Suppressor macrophage treated with lipopolysaccharide for 1 hour (primary cell): ENCODE results near the gene DTD1.

Experiments used
- DNase-seq, 3 donors: peaks; one replicate each; pipeline ENCODE4 v3.0.0-alpha.2; 2020 to 2022

DTD1 gene

DNA sequence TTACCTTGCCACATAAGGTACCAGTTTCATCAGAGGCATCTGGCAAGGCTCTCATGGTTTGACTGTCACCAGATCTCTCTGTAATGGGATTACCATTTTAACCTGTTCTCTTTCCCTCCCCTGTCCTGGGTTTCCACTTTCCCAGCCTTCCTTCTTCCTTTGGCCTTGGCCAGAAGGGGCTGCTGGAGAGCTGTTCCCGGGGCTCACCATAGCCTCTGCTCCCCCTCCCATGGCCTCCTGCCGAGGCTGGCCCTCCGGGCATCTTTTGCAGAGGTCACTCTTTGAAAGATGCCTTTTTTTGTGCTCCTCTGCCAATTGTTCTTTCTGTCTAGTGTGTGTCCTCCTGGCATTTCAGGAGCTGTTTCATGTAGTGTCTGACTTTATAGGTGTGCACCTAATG lies 125.0 kb downstream of the DTD1 start:
- DNase-seq: no peak

DNA sequence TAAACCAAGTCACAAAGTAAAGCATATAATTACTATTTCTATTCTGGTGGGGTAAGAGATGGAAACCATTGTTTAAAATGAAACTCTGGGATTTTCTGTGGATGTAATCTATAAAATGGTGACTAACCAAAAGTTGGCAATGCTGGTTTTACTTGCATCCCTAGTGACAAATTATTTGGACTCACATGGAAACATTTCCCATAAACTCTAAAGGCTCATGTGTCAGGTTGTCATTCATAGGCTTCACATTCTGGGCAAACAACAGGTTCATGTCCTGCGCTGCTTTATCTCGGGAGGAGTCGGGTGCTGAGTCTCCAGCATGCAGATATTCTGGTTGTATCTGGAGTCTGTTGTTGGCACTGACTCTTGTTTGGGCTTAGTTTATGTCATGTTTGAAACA lies 127.7 kb downstream of the DTD1 start:
- no peak for DNase-seq

DNA sequence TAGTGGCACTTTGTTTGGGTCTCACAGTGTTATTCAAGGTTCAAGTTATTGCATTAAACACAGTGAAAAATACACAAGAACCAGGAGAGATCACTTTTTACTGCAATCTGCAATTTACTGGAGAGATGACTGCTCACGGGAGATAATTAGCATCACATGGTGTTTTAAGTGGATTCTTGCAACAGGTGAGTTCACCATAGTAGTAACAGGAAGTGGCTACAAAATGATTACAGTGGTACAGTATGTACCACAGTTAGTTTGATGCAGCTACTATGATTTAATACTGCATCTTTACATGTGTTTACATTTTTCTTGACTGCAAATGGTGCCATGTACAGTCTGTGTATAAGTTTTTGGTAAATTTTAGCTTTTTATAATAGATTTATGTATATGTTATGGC lies 129.2 kb downstream of the DTD1 start:
- DNase-seq: no peak

DNA sequence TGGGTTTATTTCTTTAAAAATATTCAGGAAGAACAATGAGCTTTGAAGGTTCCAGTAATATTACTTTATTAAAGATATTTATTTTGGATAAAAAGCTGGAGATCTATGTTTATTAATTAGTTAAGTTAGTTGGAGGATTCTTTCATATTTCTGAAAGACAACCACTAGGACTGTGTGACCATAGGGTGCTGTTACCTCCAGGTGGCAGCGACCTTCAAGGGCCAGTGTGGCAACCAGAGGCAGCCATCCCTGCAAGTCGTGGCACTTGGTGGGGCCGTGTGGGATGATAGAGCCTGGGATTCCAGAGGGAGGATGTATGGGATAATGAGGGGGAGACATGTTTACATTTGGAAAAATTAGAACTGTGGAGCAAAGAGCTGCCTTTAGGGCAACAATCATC lies 130.3 kb downstream of the DTD1 start:
- no peak for DNase-seq

- no peak for DNase-seq
Observed at GRCh38 chr20:18719426-18719825, 131.6 kb downstream of the DTD1 start.

GRCh38 chr20:18721551-18722115 lies 133.8 kb downstream of the DTD1 start:
- DNase-seq: no peak

- DNase-seq: no peak
Observed at GRCh38 chr20:18722371-18722770, 134.5 kb downstream of the DTD1 start.

- DNase-seq: no peak
Observed at GRCh38 chr20:18724077-18724476, 136.2 kb downstream of the DTD1 start.

- no peak for DNase-seq
Observed at GRCh38 chr20:18724788-18725464, 137.1 kb downstream of the DTD1 start.

DNA sequence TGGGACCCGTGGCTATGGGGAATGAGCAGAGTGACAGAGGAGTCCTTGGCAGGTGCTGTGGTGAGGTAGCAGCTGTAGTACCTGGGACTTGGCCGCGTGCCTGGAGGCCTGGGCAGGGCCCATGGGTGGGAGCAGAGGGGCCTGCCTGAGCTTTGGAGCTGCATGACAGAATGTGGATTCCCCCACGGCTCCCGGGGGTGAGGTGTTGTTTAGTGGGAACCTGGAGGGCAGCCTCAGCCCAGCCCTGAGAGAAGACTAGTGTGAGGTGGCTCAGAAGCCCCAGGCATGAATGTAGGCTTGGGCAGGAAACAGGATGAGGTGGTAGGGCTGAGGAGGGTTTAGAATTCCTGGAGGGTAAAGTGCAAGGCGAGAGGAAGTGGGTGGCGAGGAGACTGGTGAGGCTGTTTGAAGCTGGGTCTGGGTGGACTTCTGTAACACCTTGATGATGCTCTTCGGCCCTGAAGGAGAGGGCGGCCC lies 139.2 kb downstream of the DTD1 start:
- DNase-seq: no peak

DNA sequence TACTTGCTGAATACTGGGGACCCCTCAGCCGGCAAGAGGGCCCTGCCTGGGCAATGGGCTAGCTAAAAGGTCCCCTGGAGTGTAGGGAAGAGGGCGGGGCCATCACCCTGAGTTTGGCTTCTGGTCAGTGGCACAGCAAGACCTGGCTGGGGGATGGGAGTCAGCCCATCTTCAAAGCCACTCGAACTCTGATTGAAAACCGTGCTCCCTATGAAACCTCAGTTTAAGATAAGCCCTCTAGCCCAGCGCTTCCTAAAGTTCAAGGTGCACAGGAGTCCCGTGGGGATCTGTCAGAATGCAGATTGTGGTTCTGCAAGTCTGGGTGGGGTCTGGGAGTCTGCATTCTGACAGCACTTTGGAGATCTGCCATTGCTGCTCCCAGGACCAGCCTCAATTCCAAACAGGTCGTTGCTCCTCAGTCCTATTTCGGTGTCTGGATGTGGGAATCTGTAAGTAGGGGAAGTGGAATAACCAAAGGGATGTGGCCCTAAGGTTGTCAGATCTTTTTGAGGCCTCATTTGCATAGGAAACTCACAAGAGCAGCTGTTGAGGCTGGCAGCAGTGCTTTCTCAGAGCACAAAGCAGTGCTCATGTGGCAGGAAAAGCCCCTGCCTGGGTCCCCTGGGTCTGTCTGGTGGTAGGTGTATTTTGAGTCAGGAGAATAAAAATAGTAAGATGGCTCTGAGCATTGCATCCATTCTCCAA lies 140.5 kb downstream of the DTD1 start:
- DNase-seq: no peak

DNA sequence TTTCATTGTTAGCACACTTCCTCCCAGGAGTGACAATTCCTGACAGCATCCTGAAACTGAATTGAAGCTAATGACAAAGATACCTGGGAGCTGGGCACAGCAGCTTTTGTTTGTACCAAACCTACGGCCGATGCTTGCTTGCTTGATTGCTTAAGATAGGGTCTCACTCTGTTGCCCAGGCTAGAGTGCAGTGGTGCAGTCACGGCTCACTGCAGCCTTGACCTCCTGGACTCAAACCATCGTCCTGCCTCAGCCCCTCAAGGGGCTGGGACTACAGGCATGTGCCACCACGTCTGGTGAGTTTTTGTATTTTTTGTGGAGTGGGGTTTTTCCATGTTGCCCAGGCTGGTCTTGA lies 141.0 kb downstream of the DTD1 start:
- no peak for DNase-seq

GRCh38 chr20:18729231-18729825 lies 141.5 kb downstream of the DTD1 start:
- DNase-seq: no peak

DNA sequence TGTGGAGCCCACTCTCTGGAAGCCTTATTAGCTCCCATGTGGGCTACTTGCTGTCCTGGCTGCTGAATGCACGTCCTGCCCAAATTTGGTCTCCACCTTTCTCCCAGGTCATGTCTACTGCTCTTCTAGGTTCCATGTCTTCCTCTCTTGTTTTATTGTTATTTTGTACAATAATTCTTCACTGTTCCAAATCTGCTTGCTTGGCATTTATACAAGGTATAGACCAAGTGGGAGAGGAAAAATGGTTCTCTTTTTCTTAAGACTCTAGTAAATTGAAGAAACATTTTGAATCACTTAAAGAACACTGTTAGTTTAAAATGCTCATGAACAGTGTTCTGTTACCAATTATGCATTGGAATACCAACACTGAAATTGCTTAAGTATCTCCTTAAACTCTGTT lies 144.1 kb downstream of the DTD1 start:
- no peak for DNase-seq

- no peak for DNase-seq
Observed at GRCh38 chr20:18734525-18735189, 146.8 kb downstream of the DTD1 start.

GRCh38 chr20:18737140-18737539 lies 149.3 kb downstream of the DTD1 start:
- no peak for DNase-seq

GRCh38 chr20:18738055-18738454 lies 150.2 kb downstream of the DTD1 start:
- peak in 1 of 3 donors; percentile 11 for DNase-seq

DNA sequence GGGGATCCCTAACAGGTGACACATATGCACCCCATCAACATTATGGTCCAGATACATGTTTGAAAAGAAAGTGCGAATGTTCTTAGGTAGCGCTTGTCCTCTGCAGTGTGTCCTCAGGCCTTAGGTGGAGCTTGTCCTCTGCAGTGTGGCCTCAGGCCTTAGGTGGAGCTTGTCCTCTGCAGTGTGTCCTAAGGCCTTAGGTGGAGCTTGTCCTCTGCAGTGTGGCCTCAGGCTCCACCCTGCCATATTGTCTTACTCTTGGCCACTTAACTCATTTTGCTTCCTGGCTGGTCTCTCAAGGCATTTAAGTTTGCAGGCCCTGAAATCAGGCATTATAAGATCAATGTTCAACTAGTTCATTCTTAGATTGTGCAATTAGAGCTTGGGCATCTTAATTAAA lies 151.0 kb downstream of the DTD1 start:
- DNase-seq: no peak

DNA sequence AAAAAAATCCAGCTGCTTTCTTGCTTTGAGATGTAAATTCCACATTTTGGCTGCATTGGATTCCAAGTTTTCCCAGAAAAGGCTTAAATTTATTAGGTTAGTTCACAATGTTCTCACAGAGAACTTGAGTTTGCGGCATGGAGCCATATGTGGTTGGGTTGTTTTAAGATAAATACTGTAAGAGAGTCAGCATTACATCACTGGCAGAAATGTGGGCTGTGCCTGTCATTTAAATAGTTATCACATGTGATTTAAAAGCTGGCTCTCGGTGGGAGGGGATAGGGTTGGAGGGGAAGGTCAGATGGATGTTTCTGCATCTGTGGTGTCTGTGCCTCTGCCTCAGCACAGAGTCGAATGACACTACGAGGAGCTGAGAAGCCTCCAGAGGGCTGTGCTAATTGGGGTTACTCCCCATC lies 151.9 kb downstream of the DTD1 start:
- no peak for DNase-seq

DNA sequence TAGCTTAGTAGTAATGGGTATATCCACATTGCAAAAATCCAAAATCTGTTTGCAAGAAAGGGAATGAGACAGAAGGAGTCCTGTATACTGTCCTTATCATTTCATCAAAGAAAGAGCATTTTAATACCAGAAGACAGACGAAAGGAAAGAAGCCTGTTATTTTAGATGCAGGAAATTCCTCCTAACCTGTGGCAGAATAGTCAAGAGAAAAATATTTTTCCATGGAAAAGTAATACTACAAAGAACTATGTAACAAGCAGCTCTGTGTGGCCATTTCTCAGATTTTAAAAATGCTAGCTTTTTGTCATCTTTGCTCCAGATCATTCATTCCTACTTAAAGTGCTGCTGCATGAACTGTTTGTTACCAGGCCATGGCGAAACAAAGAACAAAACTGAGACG lies 152.9 kb downstream of the DTD1 start:
- no peak for DNase-seq

GRCh38 chr20:18742841-18743240 lies 155.0 kb downstream of the DTD1 start:
- DNase-seq: no peak

- DNase-seq: no peak
Observed at GRCh38 chr20:18743665-18744440, 156.0 kb downstream of the DTD1 start.

DNA sequence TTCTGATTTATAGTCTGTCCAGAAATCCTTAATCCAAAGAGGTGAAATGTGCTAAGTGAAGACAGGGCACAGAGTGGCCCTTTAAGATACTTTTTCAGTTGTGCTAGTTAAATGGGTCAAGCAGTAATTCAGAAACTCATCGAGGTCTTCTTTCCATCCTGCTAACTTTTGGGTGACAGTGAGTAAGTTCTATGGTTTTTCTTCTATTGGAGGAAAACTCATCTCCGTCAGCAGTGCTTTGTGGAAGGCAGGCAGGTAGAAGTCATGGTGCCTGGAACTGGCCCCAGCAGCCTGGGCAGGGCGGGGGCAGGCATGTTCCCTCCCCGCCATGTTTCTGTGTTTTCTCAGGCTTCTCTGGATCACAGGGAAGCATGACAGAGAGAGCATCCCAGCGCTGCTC lies 159.2 kb downstream of the DTD1 start:
- no peak for DNase-seq
